ENCODE results near the gene TCERG1L.
"Not testable (repeated sequence)": the region's sequence is repeated elsewhere in the genome, so short reads cannot be mapped to it uniquely, and the experiment has no call there.

The TCERG1L gene

GRCh38 chr10:131143425-131144165, 167.9 kb downstream of the TCERG1L start:
- DNase-seq (ENCODE audit: low read depth in 2 of 2) = no peak

GRCh38 chr10:131142517-131143380, 168.8 kb downstream of the TCERG1L start:
- DNase-seq (ENCODE audit: low read depth in 2 of 2) = no peak

GRCh38 chr10:131141645-131142516, 169.6 kb downstream of the TCERG1L start:
- DNase-seq (ENCODE audit: low read depth in 2 of 2) = no peak

- no peak for DNase-seq (ENCODE audit: low read depth in 2 of 2)
These were observed 170.3 kb downstream of the TCERG1L start for GRCh38 chr10:131141207-131141606.

GRCh38 chr10:131140606-131141005, 170.9 kb downstream of the TCERG1L start:
- no peak for DNase-seq (ENCODE audit: low read depth in 2 of 2)

- DNase-seq (ENCODE audit: low read depth in 2 of 2) = no peak
These were observed 174.3 kb downstream of the TCERG1L start for GRCh38 chr10:131137223-131137622.

GRCh38 chr10:131136336-131136735, 175.2 kb downstream of the TCERG1L start:
- not testable (repeated sequence) for DNase-seq (ENCODE audit: low read depth in 2 of 2)

- DNase-seq (ENCODE audit: low read depth in 2 of 2) = no peak
These were observed 175.8 kb downstream of the TCERG1L start for GRCh38 chr10:131135716-131136115.

- no peak for DNase-seq (ENCODE audit: low read depth in 2 of 2)
These were observed 176.9 kb downstream of the TCERG1L start for GRCh38 chr10:131134651-131135050.

GRCh38 chr10:131134001-131134576, 177.4 kb downstream of the TCERG1L start:
- DNase-seq (ENCODE audit: low read depth in 2 of 2) = no peak

- DNase-seq (ENCODE audit: low read depth in 2 of 2) = no peak
These were observed 178.8 kb downstream of the TCERG1L start for GRCh38 chr10:131132681-131133080.

GRCh38 chr10:131131726-131132591, 179.6 kb downstream of the TCERG1L start:
- DNase-seq (ENCODE audit: low read depth in 2 of 2) = no peak

- DNase-seq (ENCODE audit: low read depth in 2 of 2) = no peak
These were observed 181.5 kb downstream of the TCERG1L start for GRCh38 chr10:131130025-131130424.

- DNase-seq (ENCODE audit: low read depth in 2 of 2) = no peak
These were observed 182.0 kb downstream of the TCERG1L start for GRCh38 chr10:131129544-131129943.

- no peak for DNase-seq (ENCODE audit: low read depth in 2 of 2)
These were observed 182.8 kb downstream of the TCERG1L start for GRCh38 chr10:131128731-131129130.

- no peak for DNase-seq (ENCODE audit: low read depth in 2 of 2)
These were observed 183.9 kb downstream of the TCERG1L start for GRCh38 chr10:131127610-131128009.

- DNase-seq (ENCODE audit: low read depth in 2 of 2) = no peak
These were observed 184.4 kb downstream of the TCERG1L start for GRCh38 chr10:131127138-131127589.

- DNase-seq (ENCODE audit: low read depth in 2 of 2) = no peak
These were observed 185.0 kb downstream of the TCERG1L start for GRCh38 chr10:131126321-131127137.

GRCh38 chr10:131125511-131126225, 185.9 kb downstream of the TCERG1L start:
- no peak for DNase-seq (ENCODE audit: low read depth in 2 of 2)
